Measurements from ENCODE around the gene IFFO2.

DNA sequence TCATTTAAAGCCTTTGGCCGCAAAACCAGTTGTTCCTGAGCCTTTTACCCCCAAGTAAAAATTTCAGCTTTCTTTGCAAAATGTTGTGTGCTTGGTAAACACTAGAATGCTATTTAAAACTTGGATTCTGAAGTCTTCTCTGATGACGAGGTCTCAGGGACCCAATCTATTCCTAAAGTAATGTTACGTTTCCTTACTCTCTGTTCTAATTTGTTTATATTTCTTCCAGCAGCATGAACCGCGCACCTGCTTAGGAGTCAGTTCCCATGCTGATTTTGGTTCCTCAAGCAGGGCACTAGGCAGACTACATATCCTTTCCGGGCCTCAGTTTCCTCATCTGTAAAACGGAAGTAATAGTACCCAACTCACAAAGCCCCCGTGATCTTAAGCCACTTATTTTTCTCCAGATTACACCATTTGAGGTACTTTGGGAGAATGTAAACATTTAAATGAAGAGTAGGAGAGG lies 53.2 kb downstream of the IFFO2 start:
- TF ChIP-seq POLR2A (IDR thresholded peaks at IDR 0.05; ENCODE audit: low read length) (no peak), GATA1 (IDR thresholded peaks at IDR 0.05; ENCODE audit: low read depth, low read length) (no peak)
